Activated CD8-positive, alpha-beta memory T cell treated with anti-CD3 and anti-CD28 coated beads for 4 hours (primary cell): ENCODE data around the gene RERG.
"Not testable (repeated sequence)": the region's sequence is repeated elsewhere in the genome, so short reads cannot be mapped to it uniquely, and the experiment has no call there.

Experiments
- DNase-seq, 2 donors: peaks; one replicate each; pipeline ENCODE4 v3.0.0-alpha.2; 2020; ENCODE audit warnings: low read depth in 2 of 2

Gene RERG

GRCh38 chr12:15220915-15221885, at the start of gene RERG:
Gene RERG, minus strand, starts transcription at chr12:15221417. Its CDS starts 3,928 bp downstream, at chr12:15217489.
- DNase-seq, result peak; percentile 25 to 32

GRCh38 chr12:15270591-15270990, 49.4 kb upstream of the RERG start:
- no peak for DNase-seq

GRCh38 chr12:15268927-15269552, 47.8 kb upstream of the RERG start:
- DNase-seq, result no peak

DNA sequence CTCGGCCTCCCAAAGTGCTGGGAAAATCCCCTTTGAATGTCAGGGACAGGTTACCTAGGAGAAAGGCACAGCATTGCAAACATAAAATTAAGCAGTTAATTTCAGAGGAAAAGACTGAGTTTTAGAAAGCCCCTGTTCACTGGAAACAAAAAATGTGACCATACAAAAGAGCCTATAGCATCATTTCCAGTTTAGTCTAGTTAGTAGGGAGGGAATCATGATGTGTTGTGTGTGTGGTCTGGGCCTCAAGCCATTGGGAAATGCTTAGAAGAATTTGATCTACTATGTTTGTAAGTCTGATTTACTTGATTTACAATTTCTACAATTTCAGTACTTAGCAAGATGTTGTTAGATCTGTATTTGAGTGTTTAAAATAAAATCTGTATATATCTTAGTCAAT, 47.1 kb upstream of the RERG start:
- no peak for DNase-seq

DNA sequence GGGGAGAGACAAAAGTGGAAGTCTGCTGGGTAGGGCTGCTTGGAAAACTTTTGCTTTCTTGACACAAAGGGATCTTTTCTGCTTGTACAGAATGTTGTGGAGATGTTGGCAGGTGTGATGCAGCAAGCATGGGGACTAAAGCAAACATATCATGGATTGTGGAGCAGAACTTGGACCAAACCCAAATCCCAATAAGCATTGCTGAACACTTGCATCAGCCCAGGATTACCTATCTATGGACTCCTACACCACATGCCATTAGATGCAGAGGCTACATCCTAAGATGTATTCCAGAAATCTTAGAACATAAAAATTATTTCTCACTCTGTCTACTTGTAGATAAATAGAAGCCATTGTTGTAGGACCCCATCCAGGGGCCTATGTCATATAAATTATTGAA, 44.7 kb upstream of the RERG start:
- no peak for DNase-seq

DNA sequence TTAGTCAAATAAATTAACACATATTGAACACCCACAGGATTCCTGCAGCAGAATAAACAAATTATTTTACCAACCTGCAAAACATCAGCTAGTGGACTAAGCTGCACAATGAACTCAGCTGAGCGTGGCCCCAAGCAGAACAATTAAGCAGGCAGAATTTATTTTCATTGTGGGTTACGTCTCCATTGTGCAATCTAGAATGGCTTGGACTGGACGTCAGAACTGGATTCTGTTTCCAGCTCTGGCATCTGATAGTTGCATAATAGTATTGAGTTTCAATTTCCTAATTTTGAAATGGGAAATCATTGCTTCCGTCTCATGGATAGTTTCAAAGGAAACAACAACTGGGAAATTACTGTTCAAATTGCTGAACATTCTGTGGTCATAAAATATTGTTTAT, 35.5 kb upstream of the RERG start:
- DNase-seq, result no peak

GRCh38 chr12:15253990-15254389, 32.8 kb upstream of the RERG start:
- no peak for DNase-seq

DNA sequence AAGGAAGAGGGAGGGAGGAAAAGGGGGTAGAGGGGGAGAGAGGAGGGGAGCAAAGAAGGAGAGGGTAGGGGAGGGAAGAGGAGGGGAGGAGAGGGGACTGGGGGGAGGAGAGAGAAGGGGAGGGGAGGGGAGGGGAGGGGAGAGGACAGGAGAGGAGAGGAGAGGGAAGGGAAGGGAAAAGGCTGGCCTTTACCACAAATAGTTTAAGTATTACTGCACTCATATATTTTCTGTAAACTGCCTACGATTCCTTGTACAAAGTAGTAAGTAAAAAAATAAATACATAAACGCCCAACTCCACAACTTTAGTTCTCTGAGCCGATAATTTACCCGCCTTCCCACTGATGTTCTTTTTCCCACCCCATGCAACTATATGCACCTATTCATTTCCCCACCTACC, 23.7 kb upstream of the RERG start:
- DNase-seq, result no peak

DNA sequence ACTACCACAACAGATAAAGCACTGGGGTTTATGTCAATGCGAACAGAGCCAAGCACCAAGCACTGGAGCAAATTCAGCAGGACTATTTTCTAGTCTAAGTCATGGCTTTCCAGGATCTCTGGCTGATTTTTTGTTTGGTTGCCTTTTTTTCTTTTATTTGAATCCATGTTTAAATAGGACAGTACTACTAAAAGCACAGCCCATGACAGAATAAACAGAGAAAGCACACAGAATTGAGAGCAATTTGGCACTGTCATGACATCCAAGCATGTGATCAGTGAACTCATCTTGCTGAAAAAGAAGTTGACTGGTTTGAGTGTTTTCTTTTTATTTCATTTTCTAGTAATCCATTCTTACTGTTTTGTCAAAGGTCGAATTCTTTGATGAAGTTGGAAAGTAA, 23.1 kb upstream of the RERG start:
- DNase-seq, result no peak

- no peak for DNase-seq
These were observed 21.9 kb upstream of the RERG start for GRCh38 chr12:15243102-15243501.

DNA sequence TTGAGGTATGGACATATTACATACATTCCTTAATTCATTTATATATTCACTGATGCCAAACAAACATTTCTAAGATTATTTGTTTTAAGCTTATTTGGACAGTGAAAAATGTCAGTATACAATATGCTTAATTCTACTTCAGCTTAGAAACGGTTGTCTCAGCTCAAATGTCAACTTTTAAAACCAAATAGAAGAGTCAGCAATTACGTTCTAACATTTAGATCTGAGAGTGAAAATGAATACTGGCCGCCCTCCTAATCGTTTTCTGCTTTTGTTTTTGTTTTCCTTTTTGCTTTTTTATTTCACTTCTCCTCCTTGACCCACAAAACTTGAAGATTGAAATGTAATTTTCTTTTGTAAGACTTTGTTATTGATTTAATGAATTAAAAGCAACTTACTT, 19.7 kb upstream of the RERG start:
- DNase-seq, result no peak

DNA sequence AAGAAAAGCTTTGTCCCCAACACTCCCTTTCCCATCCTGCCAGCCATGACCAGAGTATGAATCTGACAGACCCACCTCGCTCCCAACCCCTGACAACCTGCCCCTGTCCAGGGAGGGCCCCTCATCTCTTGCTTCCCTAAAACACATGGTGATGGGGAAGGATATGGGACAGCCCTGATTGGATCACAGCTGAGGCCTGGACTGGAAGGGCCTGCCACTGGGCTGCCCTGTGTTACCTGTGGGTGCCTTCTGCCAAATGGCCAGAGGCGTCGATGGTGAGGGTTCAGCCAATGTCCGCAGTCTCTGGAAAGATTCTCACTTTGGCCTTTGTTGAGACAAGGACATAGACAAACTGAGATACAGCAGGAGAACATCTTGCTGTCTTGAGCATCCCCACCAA, 13.3 kb upstream of the RERG start:
- DNase-seq, result no peak

DNA sequence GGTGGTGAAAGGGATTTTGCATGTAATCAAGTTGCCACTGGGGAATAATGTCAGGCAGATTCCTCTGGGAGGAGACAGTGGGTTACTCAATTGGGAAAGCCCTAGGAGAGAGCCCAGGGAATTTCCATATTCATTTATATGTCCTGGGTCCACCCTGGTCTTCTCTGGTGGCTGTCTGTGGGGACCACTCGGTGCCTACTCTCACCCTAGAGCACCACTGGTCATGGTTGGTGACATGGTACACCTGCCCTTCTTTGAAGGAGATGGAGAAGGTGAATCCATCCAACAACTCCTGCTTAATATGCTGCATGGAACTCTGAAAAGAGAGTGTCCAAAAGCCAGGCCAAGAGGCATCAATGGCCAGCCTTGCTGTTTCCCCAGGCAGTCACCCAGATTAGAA, 12.8 kb upstream of the RERG start:
- no peak for DNase-seq

- DNase-seq, result no peak
These were observed 11.7 kb upstream of the RERG start for GRCh38 chr12:15232959-15233358.

- DNase-seq, result no peak
These were observed 10.3 kb upstream of the RERG start for GRCh38 chr12:15231493-15231892.

GRCh38 chr12:15230751-15231150, 9.5 kb upstream of the RERG start:
- no peak for DNase-seq

- DNase-seq, result no peak
These were observed 8.9 kb upstream of the RERG start for GRCh38 chr12:15230137-15230536.

DNA sequence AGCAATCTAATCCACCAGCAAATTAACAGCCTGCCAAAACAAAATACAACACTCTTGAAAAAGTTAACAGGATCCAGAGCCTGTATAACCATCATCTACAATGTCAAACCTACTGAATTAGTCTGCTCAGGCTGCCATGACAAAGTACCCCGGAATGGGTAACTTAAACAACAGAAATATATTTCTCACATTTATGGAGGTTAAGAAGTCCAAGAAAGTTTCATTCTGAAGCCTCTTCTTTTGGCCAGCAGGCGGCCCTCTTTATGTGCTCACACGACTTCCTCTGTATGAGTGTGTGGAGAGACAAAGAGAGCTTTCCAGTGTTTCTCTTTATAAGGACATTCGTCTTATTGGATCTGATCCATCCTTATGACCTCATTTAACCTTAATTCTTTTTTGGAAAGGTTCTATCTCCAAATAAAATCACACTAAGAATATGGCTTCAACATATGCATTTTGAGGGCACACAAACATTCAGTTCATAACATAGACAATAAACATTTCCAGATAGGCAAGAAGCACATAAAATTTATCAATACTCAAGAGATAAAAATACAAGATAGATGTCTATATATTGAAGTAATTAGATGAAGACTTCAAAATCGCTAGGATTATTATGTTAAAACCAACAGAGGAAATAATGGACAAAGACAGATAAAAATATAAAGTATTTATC, 5.9 kb upstream of the RERG start:
- DNase-seq, result no peak

DNA sequence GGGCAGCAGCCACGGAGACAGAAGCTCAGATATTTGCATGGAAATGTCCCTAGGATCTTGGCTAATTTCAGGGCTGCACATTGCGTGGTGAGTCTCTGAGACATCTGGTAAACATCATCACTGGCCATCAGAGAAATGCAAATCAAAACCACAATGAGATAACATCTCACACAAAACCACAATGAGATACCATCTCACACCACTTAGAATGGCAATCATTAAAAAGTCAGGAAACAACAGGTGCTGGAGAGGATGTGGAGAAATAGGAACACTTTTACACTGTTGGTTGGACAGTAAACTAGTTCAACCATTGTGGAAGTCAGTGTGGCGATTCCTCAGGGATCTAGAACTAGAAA, 4.6 kb upstream of the RERG start:
- DNase-seq, result not testable (repeated sequence)

GRCh38 chr12:15225136-15225862, 4.1 kb upstream of the RERG start:
- DNase-seq, result no peak

GRCh38 chr12:15222219-15222618, 1.0 kb upstream of the RERG start:
- DNase-seq, result no peak

DNA sequence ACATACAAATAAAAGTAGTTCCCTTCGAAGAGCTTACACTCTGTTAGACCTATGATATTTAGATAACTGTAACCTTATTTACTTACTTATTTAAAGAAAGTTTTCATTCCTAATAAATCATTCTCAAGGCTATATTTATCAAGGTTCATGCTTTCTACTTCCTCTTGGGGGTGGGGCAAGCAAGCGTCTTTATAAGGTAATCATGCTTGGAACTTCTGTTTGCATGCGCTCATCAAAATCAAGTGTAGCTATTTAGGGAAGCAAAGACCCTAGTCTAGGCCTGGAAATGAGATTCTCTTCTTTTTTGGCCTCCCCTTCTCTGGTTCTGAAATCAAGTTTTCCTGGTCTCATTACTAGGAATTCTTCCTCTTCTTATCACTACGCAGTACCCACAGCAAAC, 766 bp downstream of the RERG start:
- DNase-seq, result no peak
